OCI-LY3 (cell line): ENCODE measurements around the gene FXYD2.

Experiments
- H2AFZ ChIP-seq: fragments of 200-600, 300-600 bp; shearing (Covaris generic); 2 replicates; pipeline ENCODE4 v1.6.0; 2014; ENCODE audit warnings: antibody characterized with exemption, low read depth, low read length
- H3K27ac ChIP-seq: fragments of 200-600, 300-600 bp; sonication (generic); 2 replicates; pipeline ENCODE4 v1.5.1; 2014; ENCODE audit warnings: mild to moderate bottlenecking, low read length, moderate library complexity, mixed read lengths
- H3K27me3 ChIP-seq: fragments of 200-600, 300-600 bp; sonication (generic); 2 replicates; pipeline ENCODE4 v1.6.1; 2014; ENCODE audit warnings: low read depth, low read length, mixed read lengths
- H3K36me3 ChIP-seq: fragments of 200-600, 300-600 bp; sonication (generic); replicated peaks from 2 replicates; pipeline ENCODE3; 2014; ENCODE audit warnings: low read depth, low read length, mixed read lengths
- H3K4me1 ChIP-seq: fragments of 300-600, 200-600 bp; sonication (generic); 2 replicates; pipeline ENCODE4 v1.6.1; 2014; ENCODE audit warnings: low read length, mixed read lengths
- H3K4me2 ChIP-seq: fragments of 200-600, 300-600 bp; sonication (generic); 2 replicates; pipeline ENCODE4 v1.6.1; 2014; ENCODE audit warnings: low read length, mixed read lengths
- H3K4me3 ChIP-seq: fragments of 300-600, 200-600 bp; sonication (generic); 2 replicates; pipeline ENCODE4 v1.5.1; 2014; ENCODE audit warnings: antibody characterized with exemption, mild to moderate bottlenecking, low read length, moderate library complexity
- H3K79me2 ChIP-seq: fragments of 300-600, 200-600 bp; shearing (Covaris generic); 2 replicates; pipeline ENCODE4 v1.6.1; 2014; ENCODE audit warnings: mild to moderate bottlenecking, low read length, mixed read lengths
- H3K9ac ChIP-seq: fragments of 300-600, 200-600 bp; shearing (Covaris generic); 2 replicates; pipeline ENCODE4 v1.6.0; 2014; ENCODE audit warnings: mild to moderate bottlenecking, low read length, moderate library complexity
- H3K9me3 ChIP-seq: fragments of 200-600, 300-600 bp; shearing (Covaris generic); 2 replicates; pipeline ENCODE4 v1.6.1; 2014; ENCODE audit warnings: low read length, mixed read lengths; ENCODE audit not compliant: insufficient read depth
- H4K20me1 ChIP-seq: fragments of 200-600, 300-600 bp; sonication (generic); 2 replicates; pipeline ENCODE4 v1.6.1; 2016; ENCODE audit warnings: low read length, mixed read lengths; ENCODE audit not compliant: insufficient read depth
- CTCF ChIP-seq: fragments of 200-600, 300-600 bp; sonication (generic); IDR thresholded peaks from 2 replicates; pipeline ENCODE4 v1.5.1; 2014; ENCODE audit warnings: antibody characterized with exemption, low read length, low read depth
- EZH2phosphoT487 ChIP-seq: fragments of 200-600 bp; shearing (Covaris generic); IDR thresholded peaks from 2 replicates; pipeline ENCODE4 v1.6.1; 2018; ENCODE audit warnings: antibody characterized with exemption, mixed run types, low read depth

Gene FXYD2

GRCh38 chr11:117839936-117840813 is 15.6 kb upstream of the FXYD2 start:
- Histone ChIP-seq H3K4me2 (no peak overlapping the region), H3K4me3 (no peak overlapping the region), H3K79me2 (no peaks in the 10 kb centered on the region), H3K9me3 (no peaks in the 10 kb centered on the region), H3K36me3 (no peaks in the 10 kb centered on the region), H3K4me1 (peaks cover 4% of the 10 kb centered on the region; the same call in 1 of the 2 replicates), H2AFZ (no peak overlapping the region), H3K27ac (no peak overlapping the region), H3K27me3 (peaks cover 8% of the 10 kb centered on the region; the same call in 1 of the 2 replicates), H4K20me1 (no peaks in the 10 kb centered on the region), H3K9ac (no peak overlapping the region)
- TF ChIP-seq EZH2phosphoT487 (no peak), CTCF (no peak)

- no peaks in the 10 kb centered on the region for H3K9me3 ChIP-seq
- H3K36me3 ChIP-seq = no peaks in the 10 kb centered on the region
- H3K4me3 ChIP-seq = no peak overlapping the region
- no peak overlapping the region for H3K4me2 ChIP-seq
- peaks cover 10% of the 10 kb centered on the region for H3K4me1 ChIP-seq
- no peaks in the 10 kb centered on the region for H4K20me1 ChIP-seq
- H3K79me2 ChIP-seq = no peaks in the 10 kb centered on the region
- H3K9ac ChIP-seq = no peak overlapping the region
- no peak overlapping the region for H2AFZ ChIP-seq
- TF ChIP-seq CTCF (no peak), EZH2phosphoT487 (no peak)
- H3K27me3 ChIP-seq = peaks cover 8% of the 10 kb centered on the region; the same call in 1 of the 2 replicates
- H3K27ac ChIP-seq = no peak overlapping the region
Measured at GRCh38 chr11:117839380-117839881, 14.9 kb upstream of the FXYD2 start.

GRCh38 chr11:117838901-117839300 is 14.4 kb upstream of the FXYD2 start:
- Histone ChIP-seq H4K20me1 (no peaks in the 10 kb centered on the region), H3K27me3 (peaks cover 8% of the 10 kb centered on the region; the same call in 1 of the 2 replicates), H2AFZ (no peak overlapping the region), H3K4me2 (no peak overlapping the region), H3K27ac (no peak overlapping the region), H3K36me3 (no peaks in the 10 kb centered on the region), H3K9me3 (no peaks in the 10 kb centered on the region), H3K79me2 (no peaks in the 10 kb centered on the region), H3K9ac (no peak overlapping the region), H3K4me3 (no peak overlapping the region), H3K4me1 (peaks cover 13% of the 10 kb centered on the region)
- TF ChIP-seq CTCF = no peak
- no peak for TF ChIP-seq EZH2phosphoT487

GRCh38 chr11:117837791-117838190 is 13.2 kb upstream of the FXYD2 start:
- peaks cover 10% of the 10 kb centered on the region for H3K4me1 ChIP-seq
- peaks cover 8% of the 10 kb centered on the region; the same call in 1 of the 2 replicates for H3K27me3 ChIP-seq
- TF ChIP-seq CTCF (no peak), EZH2phosphoT487 (no peak)
- H3K36me3 ChIP-seq = no peaks in the 10 kb centered on the region
- no peak overlapping the region for H3K9ac ChIP-seq
- no peak overlapping the region for H3K27ac ChIP-seq
- no peak overlapping the region for H2AFZ ChIP-seq
- H3K79me2 ChIP-seq = no peaks in the 10 kb centered on the region
- H3K9me3 ChIP-seq = no peaks in the 10 kb centered on the region
- no peak overlapping the region for H3K4me3 ChIP-seq
- no peak overlapping the region for H3K4me2 ChIP-seq
- no peaks in the 10 kb centered on the region for H4K20me1 ChIP-seq
